ENCODE measurements around the gene POC1B.
A peak's percentile ranks its signal among the peaks of the same experiment; 100 is the strongest.

Gene POC1B

DNA sequence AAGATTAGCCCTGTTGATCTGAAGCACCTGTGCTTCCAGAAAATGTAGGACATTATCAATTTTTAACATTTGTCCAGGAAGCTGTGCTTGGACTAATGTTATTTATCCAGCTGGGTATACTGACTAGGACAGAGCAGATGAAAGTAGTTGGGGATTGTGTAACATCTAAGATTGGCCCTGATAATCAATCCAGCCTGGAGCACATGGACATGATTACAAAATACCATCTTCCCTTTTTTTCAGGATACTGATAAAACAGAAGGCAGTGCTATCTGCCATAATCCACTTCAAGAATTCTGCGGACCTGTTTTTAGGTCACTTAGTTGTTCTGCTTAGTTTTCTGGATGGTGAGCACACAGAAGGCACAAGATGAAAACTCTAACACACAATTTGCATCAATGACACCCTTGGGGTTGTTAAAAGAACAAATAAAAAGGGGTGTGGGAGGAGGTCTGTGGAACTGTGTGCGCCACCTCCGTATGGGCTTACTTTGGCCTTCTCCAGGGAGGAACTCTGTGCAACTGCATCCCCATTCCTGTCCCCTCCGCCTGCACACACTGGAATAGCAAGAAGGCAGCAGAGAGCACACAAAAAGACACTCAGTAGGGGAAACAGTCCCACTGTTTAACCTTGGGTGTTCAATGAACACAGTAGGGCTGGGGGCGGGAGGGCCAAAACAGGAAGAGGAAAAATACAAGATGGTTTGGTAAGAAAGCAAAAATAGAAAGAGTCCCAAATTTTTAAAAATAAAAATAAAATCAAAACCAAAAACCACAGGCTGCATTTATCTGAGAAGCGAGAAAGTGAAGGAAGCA lies 142.4 kb downstream of the POC1B start:
- peak overlapping the region; percentile 29 for H3K27ac ChIP-seq
- TF ChIP-seq, protein P1, sequence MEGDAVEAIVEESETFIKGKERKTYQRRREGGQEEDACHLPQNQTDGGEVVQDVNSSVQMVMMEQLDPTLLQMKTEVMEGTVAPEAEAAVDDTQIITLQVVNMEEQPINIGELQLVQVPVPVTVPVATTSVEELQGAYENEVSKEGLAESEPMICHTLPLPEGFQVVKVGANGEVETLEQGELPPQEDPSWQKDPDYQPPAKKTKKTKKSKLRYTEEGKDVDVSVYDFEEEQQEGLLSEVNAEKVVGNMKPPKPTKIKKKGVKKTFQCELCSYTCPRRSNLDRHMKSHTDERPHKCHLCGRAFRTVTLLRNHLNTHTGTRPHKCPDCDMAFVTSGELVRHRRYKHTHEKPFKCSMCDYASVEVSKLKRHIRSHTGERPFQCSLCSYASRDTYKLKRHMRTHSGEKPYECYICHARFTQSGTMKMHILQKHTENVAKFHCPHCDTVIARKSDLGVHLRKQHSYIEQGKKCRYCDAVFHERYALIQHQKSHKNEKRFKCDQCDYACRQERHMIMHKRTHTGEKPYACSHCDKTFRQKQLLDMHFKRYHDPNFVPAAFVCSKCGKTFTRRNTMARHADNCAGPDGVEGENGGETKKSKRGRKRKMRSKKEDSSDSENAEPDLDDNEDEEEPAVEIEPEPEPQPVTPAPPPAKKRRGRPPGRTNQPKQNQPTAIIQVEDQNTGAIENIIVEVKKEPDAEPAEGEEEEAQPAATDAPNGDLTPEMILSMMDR (conservative IDR thresholded peaks at IDR 0.05) = no peak
- TF ChIP-seq ZFX (IDR thresholded peaks at IDR 0.05) = no peak

GRCh38 chr12:89382328-89382727 lies 143.5 kb downstream of the POC1B start:
- H3K27ac ChIP-seq = no peak overlapping the region
- TF ChIP-seq, protein P1 (conservative IDR thresholded peaks at IDR 0.05) = no peak
- TF ChIP-seq ZFX (IDR thresholded peaks at IDR 0.05) = no peak

DNA sequence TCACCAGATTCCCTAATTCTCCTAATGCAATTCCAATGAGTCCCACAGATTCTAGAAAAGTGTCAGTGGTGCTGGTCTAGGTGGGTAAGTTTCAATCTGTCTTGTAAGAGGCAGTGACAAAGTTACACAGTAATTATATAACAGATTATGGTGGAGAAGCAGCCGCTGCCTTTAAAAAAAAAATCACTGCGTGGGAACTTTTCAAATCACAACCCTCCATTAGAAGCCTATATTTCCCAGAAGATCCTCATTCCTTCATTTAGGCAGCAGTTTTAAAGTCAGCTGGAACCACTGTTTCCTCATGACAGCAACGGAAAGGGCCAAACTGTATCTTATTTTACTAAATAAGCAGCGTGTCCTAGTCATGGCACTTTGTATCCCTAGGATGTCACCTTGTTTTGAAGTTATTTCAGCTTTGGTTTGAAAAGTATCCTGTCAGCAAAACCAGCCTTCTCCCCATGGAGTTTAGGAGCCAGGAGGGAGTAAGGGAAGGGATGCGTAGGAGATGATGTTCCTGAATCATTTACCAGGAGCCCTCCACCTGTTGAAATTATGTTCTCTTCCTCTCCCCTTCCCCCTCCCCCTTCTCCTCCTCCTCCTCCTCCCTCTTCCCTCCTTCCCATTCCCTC lies 145.9 kb downstream of the POC1B start:
- TF ChIP-seq ZFX (IDR thresholded peaks at IDR 0.05) = no peak
- TF ChIP-seq, protein P1 (conservative IDR thresholded peaks at IDR 0.05) = no peak
- no peak overlapping the region for H3K27ac ChIP-seq

DNA sequence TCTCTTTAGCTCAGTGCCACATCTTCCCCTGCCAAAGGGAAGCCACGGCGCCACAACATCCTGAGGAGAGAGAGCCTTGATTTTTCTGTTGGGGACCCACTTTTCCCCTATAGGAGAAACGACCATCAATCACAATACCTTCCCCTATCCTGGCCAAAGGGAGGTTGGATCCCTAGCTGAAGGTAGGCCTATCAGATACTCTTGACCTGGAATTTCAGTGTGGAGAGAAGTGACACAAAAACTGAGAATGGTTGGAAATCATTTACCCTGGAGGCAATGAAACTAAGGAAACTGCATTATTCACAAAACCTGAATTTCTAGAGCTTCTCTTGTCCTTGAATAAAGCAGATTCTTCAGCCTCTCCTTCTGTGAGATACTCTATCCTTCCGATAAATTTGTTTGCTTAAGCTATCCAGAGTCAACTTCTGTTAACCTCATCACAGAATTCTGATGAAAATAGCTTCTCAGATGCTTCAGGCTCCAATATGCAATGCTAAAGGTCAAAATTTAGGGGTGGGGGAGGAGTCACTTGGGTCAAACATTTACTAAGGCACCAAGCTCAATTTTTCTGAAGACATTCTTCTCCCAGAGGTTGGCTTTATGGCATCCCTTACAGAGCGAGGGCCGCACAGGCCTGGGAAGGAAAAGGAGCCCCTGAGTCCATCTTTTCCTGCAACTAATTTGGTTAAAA lies 146.6 kb downstream of the POC1B start:
- H3K27ac ChIP-seq = no peak overlapping the region
- TF ChIP-seq, protein P1 (conservative IDR thresholded peaks at IDR 0.05) = no peak
- no peak for TF ChIP-seq ZFX (IDR thresholded peaks at IDR 0.05)

- H3K27ac ChIP-seq = no peak overlapping the region; the same call in 1 of the 2 replicates
- TF ChIP-seq, protein P1 (conservative IDR thresholded peaks at IDR 0.05) = no peak
- TF ChIP-seq ZFX (IDR thresholded peaks at IDR 0.05) = no peak
Measured at GRCh38 chr12:89376844-89377243, 149.0 kb downstream of the POC1B start.

GRCh38 chr12:89376202-89376529 lies 149.7 kb downstream of the POC1B start:
- no peak overlapping the region for H3K27ac ChIP-seq
- TF ChIP-seq, protein P1 (conservative IDR thresholded peaks at IDR 0.05) = no peak
- TF ChIP-seq ZFX (IDR thresholded peaks at IDR 0.05) = no peak
